LNCAP (cell line): ENCODE results near the gene EXOC7.

ENCODE experiments used
- TF ChIP-seq, protein P1 (sequence below): fragments of 450-650 bp; IDR thresholded peaks from 2 replicates; pipeline ENCODE4 v1.5.1; 2017; ENCODE audit warnings: mild to moderate bottlenecking

The EXOC7 gene

DNA sequence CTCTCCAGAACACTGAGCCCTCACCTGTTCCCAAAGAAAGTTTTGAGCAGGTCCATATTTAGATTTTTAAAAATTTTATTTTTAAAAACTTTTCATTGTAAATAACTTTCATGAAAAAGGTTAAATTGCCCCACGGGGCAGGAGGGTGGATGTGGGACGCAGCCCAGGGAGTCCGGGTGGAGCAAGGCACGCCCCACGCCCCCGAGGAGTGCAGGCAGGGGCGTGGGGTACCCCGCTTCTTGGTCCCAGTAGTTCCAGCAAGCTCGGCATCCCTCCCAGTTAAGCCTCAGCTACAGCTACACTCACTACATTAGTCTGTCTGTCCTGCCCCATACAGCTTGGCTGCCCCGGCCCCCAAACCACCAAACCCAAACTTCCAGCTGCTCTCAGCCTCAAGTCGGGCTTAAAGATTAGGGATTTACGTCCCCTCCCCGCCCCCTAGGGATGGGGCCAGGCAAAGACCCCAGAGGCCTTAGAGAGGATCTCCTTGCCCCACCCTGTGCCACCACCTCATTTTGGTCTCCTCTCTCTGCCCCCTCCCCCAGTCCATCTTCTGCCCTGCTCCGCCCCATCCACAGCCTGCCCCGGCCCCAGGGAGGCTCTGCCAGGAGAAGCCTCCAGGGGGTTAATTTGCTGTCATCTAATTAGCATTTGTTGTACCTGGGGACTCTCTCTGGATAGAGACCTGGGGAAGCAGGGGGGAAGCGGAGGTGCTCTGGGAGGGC is 32.9 kb upstream of the EXOC7 start:
- TF ChIP-seq, protein P1, sequence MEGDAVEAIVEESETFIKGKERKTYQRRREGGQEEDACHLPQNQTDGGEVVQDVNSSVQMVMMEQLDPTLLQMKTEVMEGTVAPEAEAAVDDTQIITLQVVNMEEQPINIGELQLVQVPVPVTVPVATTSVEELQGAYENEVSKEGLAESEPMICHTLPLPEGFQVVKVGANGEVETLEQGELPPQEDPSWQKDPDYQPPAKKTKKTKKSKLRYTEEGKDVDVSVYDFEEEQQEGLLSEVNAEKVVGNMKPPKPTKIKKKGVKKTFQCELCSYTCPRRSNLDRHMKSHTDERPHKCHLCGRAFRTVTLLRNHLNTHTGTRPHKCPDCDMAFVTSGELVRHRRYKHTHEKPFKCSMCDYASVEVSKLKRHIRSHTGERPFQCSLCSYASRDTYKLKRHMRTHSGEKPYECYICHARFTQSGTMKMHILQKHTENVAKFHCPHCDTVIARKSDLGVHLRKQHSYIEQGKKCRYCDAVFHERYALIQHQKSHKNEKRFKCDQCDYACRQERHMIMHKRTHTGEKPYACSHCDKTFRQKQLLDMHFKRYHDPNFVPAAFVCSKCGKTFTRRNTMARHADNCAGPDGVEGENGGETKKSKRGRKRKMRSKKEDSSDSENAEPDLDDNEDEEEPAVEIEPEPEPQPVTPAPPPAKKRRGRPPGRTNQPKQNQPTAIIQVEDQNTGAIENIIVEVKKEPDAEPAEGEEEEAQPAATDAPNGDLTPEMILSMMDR, result no peak

DNA sequence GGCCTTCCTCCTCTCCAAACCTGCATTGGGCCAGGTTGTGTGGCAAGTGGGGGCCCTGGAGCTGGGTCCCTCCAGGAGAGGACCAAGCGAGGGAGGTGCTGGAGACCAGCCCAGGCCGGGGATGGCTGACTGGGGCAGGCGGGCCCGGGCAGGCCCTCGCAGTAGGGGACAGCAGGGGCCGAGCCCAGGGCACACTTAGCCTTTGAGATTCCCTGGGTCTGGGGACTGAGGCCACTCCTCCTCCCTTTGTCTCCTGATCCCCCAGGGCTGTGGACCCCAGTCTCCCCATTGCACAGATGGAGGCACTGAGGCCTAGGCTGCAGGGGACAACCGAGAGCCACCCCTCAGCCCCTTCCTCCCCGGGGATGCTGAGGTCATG is 32.2 kb upstream of the EXOC7 start:
- TF ChIP-seq, protein P1, result no peak

DNA sequence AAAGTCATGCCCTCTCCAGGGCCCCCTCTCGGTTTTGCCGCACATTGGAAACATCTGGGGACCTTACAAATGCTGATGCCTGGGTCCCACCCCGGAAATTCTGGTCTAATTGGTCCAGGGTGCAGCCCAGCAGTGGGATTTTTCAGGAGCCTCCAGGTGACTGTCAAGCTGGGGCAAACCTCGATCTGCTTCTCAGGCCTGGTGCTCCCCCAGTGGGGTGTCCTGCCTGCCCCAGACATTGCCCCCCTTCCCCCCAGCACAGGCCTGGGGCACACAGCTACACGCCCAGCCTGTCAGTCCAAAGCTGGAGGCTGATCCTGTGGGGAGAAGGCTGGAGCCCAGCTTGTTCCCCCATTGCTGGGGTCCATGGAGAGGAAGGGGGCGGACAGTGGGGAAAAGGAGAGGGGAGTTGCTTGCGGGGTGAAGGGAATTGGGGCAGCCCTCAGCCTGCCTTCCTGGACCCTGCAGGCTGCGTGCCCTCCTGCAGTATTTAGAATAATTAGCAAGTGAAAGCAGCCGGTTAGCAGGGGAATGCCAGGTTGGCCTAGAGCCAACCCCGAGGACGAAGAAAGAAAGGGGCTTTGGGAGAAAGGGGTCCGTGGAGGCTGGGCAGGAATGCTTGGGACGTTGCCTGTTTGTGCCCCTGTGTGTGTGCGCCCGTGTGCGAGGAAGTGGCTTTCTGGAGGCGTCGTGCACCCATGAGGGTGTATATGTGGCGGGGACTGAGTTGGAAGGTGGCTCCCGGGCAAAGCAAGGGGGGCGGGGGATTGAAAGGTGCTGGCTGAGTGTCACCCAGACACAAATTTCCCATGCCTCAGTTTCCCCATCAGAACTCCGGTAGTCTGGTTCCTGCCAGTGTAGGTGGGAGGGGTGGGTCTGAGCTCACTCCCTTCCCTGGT is 31.6 kb upstream of the EXOC7 start:
- TF ChIP-seq, protein P1, result no peak

DNA sequence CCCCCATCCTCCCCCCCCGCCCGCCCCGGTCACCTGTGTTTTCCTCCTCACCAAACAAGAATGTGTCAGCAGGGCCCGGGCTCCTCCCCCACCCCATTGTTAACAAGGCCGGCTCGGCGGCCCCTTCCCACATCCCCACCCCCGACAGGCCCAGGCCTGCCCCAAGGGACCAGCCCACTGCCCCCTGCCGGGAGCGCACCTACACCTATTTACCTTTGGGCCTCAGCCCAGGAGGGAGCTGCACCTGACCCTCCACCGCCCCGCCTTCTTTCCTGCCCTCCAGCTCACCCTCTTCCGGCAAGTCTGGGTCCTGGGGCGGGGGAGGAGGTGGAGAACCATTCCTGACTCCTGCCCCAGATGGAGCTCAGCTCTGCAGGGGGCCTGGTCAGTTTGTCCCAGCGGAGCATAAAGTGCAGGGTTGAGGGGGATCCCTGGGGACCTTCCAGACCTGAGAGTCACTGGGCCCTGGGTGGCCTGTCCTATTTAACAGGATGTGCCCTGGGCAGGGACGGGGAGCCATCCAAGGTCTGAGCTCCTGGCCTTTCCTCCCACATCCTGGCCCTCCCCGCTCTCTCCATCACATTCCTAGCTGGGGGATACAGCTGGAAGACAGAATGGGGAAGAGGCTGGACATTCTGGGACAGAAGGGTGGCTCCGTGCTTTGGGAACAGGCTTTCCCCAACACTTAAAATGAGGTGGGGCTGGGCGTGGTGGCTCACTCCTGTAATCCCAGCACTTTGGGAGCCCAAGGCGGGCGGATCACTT is 29.2 kb upstream of the EXOC7 start:
- TF ChIP-seq, protein P1, result no peak; the same call in 1 of the 2 replicates

DNA sequence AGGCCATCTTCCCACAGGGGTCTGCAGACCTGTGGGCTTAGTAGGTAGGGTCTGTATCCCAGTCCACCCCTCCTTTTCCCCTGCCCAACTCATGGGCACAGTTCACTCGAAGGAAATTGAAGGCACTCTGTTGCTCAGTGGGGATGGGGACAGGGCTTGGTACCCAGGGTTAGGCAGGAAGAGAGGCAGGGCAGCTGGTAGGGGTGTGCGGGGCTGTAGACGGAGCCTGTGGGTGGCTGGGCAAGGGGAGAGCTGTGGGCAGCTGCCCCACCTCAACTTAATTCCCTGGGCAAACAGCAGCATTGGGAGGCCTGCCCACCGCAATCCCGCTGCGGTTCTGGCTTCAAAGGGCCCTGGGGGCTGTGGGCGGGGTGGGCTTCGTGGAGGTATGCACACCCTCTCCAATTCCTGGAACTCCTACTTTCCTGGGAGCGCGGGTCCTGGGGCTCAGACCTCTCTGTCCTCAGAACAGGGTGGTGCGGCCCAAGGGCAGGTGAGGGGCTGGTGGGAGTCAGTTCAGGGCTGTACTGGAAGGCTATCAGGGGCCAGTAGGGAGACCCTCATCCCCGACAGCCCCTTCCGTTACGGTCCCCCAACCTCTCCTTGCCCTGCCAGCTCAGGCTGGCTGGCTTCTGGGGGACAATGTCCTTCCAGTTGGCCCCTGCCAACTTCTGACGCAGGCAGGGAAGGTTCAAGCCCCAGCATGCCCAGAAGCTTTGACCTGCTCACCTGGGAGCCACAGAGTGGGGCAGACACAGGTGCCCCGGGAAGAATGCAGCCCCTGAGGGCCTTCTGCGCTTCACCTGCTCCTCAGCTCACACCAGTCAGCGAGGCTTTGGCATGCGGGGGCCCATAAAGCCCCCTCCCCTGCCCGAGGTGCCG is 28.3 kb upstream of the EXOC7 start:
- TF ChIP-seq, protein P1, result no peak

DNA sequence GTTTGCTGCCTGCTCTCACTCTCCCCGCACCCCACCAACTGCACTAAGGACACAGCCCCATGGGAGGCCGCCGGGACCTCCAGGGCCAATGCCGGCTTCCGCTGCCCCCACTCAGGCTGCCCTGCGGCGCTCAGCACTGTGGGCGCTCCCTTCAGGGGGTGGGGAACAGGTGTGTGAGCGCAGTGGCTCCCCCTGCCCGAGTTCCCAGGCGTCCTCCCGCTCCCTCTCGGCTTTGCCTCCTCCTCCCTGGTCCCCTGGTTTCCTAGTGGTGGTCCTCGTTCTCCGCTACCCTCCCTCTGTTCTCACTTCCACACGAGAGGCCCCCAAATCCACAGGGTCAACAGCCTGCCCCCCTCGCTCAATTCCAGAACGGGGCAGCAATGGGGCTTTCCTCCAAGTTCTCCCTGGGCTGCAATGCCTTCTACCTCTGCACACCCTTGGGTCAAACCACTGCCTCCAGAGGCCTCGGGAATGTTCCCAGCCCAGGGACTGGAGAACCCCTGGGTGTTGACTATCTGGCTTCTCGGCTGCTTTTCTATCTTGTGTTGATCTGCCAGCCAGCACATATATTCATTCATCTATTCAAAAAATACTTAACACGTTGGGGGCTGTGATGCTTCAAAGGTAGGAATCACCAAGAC is 27.6 kb upstream of the EXOC7 start:
- TF ChIP-seq, protein P1, result no peak
